Fibroblast of the conjunctiva (primary cell): ENCODE measurements around the gene ZNF783.
"Not testable (repeated sequence)": the region's sequence is repeated elsewhere in the genome, so short reads cannot be mapped to it uniquely, and the experiment has no call there.

ENCODE experiments used
- DNase-seq: peaks from one replicate; pipeline ENCODE4 v3.0.0-alpha.2; 2010; ENCODE audit warnings: low read depth

ZNF783 gene

DNA sequence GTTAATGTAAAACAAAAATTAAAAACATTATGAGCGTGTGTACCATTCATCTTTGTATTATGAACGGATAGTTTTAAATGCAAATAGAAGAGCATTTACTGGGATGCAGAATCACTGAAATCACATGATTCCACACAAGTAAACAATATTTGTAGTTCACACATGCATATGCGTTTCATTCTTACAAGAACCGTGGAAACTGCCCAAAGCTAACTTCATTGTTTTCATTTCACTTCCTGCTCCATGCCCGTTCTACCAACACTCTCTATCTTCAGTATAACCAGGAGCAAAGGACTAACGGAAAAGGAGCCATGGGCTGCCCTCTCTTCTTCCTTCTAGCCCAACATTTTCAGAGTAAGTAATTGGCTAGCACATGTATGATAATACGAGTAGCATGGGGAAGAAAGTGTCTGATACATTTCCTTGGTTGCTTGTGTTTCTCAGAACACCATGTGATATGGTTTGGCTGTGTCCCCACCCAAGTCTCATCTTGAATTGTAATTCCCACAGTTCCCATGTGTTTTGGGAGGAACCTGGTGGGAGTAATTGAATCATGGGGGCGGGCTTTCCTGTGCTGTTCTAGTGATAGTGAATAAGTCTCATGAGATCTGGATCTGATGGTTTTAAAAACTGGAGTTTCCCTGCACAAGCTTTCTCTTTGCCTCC is 38.8 kb downstream of the ZNF783 start:
- no peak for DNase-seq

DNA sequence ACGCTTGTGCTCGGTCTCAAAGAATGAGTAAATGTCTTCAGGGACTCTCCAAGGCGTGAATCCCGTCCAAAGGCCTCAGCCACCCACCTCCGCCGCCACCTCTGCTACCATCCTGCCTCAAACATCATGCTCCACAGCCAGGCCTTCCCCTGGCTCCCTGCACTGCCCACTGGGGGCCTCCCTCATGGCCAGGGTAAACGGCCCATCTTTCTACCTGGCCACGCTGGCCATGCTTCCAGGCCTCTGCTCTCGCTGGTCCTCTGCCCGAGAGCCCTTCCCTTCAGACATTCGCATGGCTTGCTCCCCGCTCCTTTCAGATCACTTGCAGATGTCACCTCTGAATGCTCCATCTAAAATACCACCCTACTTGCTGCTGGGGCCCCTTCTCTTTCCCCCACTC is 40.2 kb downstream of the ZNF783 start:
- DNase-seq, result no peak

DNA sequence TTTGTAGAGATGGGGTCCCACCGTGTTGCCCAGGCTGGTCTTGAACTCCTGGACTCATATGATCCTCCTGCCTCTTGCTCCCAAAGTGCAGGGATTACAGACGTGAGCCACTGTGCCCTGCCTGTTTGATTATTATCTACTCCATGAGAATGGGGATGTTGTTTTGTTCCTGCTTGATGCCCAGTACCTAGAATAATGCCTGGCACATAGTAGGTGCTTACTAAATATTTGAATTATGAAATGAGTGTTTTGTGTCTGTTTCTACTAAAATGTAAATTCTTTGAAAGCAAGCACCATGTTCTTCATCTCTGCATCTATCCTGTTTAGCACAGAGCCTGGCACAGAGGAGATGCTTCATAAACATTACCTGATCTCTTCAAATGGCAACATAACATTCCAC is 40.9 kb downstream of the ZNF783 start:
- DNase-seq, result no peak

DNA sequence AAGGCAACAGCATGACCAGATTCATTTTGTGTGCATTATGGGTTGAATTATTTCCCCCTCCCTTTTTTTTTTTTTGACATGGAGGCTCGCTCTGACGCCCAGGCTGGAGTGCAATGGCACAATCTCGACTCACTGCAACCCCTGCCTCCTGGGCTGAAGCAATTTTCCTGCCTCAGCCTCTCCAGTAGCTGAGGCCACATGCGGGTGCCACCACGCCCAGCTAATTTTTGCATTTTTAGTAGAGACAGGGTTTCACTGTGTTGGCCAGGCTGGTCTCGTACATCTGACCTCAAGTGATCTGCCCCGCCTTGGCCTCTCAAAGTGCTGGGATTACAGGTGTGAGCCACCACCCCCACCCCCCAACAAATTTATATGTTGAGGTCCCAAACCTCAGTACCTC is 42.0 kb downstream of the ZNF783 start:
- DNase-seq, result no peak

DNA sequence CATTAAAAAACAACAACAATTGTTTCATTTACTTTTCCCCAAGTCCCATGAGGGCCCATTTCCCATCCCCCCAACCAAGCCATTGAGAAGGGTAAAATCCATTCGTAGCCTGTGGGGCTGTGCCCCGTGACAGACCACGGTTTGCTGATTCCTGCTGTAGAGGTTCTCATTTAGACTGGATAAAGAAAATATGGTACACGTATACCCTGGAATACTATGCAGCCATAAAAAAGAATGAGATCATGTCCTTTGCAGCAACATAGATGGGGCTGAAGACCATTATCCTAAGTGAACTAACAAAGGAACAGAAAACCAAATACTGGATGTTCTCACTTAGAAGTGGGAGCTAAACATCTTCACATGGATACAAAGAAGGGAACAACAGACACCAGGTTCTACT is 44.9 kb downstream of the ZNF783 start:
- DNase-seq, result no peak

DNA sequence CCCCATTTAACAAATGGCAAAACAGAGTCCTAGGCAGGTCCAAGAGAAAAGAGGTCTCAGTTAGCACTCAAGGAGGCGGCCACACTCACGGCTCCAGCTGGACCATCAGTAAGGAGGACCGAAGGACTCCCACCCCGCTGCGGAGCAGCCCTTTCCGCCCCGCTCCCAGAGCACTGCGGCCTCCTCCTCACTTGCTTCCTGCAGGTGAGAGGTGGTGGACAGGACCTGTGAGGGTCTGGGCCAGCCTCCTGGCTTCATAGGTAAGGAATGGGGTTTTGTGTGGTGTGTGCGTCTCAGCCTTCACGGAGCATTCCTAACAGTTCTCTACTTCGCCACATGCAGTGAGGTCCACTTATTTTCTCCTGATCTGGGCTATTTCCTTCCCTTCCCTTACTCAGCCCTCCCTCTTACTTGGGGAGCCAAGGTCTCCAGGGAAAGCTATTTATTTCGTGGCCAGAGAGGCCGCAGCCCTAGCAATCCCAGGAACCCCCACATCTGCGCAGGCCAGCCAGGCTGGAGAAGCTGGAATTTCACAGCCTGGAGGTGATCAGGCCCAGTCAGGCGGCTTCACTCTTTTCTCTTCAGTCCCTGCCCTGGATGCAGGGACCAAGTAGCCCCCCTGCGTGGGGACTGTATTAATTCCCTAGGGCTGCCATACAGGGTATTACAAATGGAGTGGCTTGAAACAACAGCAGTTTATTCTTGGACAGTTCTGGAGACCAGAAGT is 45.9 kb downstream of the ZNF783 start:
- DNase-seq, result no peak

DNA sequence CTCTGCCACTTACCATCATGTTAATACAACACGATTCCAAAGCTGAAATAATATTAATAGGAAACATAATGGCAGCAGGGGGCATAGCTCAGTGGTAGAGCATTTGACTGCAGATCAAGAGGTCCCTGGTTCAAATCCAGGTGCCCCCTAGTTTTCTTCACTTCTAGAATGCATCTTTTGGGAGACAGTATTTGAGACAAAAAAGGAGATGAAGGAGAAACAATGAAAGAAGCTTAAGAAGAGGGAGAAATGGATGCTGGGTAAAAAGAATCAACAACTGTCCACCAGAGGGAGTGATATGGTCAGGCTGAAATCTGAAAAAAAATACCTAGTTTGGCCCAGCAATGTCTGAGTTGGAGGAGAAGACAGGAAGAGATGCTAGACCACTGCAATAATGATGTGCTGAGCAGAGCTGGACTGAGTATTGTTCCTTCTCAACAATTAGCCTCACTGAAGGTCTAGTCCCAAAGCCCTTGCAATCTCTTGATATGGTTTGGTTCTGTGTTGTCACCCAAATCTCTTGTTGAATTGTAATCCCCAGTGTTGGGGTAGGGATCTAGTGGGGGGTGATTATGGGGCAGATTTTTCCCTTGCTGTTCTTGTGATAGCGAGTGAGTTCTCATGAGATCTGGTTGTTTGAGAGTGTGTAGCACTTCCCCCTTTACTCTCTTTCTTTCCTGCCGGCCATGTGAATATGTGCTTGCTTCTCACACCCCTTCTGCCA is 48.3 kb downstream of the ZNF783 start:
- peak; percentile 73 for DNase-seq

DNA sequence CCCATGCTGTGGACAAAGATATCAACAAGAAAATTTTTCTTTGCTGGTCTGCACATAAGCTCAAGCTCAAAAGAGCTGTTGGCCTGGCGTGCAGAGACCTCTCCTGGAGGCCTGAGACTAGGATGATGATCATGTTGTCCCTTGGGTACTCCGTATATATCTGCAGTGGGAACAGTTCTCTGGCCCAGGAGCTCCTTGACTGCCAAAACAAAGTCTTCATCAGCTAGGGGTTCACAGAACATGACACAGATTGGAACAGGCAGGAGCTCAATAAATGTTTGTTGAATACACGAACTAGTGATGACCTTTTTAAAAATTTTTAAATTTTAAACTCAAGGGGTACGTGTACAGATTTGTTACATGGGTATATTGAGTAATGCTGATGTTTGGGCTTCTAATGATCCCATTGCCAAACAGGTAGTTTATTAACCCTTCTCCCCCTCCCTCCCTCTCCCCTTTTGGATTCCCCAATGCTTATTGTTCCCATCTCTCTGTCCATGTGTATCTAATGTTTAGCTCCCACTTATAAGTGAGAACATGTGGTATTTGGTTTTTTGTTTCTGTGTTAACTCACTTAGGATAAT is 49.1 kb downstream of the ZNF783 start:
- DNase-seq, result no peak

DNA sequence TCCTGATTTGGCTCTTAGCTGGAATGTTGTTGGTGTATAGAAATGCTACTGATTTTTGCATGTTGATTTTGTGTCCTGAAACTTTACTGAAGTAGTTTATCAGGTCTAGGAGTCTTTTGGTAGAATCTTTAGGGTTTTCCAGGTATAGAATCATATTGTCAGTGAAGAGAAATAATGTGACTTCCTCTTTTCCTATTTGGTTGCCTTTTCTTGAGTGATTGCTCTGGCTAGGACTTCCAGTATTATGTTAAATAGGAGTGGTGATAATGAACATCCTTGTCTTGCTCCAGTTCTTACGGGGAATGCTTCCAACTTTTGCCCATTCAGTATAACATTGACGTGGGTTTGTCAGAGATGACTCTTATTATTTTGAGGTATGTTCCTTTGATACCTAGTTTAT is 52.0 kb downstream of the ZNF783 start:
- no peak for DNase-seq

DNA sequence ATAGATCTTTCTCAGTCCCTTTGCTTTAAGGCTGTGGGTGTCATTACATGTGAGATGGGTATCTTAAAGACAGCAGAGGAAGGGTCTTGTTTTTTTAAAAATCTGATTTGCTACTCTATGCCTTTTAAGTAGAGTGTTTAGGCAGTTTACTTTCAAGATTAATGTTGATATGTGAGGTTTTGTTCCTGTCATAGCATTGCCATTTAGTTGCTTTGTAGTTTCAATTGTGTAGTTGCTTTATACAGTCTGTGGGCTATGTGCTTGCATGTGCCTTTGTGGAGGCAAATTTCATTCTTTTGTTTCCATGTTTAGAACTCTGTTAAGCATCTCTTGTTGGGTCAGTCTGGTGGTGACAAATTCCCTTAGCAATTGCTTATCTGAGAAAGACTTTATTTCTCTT is 54.6 kb downstream of the ZNF783 start:
- no peak for DNase-seq

DNA sequence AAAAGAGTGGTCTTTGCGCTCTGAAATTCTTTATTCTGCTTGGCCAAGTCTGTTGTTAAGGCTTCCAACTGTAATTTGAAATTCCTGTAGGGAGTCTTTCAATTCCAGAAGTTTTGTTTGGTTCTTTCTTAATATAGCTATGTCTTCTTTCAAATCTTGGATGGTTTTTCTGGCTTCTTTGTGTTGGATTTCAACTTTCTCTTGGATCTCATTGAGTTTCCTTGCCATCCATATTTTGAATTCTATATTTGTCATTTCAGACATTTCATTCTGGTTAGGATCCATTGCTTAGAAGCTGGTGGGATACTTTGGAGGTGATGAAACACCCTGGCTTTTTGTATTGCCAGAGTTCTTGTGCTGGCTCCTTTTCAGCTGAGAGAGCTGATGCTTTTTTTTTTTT is 55.5 kb downstream of the ZNF783 start:
- DNase-seq, result no peak

DNA sequence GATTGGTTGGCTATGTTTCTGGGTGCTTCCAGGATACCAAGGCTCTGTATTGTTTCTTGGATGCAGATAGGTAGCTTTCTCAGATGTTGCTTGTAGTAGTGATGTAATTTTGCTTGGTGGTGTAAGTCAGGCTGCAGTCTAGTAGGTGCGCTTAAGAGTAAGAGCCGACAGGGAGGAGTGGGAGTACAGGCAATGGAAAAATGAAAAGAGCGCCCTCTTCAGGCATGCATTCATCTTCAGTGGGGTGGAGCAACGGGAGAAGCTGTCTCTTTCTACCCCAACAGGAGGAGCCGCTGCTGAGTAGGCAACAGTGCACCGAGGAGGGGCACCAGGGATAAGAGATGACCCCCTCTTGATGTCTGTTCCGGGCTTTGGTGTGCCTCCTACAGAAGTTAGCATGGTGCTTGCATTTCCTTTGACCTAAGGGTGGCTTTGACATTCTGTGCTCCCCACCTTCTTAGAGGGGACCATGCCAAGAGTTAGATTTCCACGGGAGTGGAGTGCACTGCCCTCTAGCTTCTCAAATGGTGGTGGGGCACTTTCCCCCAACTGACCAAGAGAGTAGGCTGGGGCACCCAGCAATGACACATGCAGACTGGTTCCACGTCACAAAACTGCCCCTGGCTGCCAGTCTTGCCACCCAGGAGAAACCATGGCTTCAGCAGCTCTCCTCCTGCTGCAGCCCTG is 56.1 kb downstream of the ZNF783 start:
- DNase-seq, result no peak

DNA sequence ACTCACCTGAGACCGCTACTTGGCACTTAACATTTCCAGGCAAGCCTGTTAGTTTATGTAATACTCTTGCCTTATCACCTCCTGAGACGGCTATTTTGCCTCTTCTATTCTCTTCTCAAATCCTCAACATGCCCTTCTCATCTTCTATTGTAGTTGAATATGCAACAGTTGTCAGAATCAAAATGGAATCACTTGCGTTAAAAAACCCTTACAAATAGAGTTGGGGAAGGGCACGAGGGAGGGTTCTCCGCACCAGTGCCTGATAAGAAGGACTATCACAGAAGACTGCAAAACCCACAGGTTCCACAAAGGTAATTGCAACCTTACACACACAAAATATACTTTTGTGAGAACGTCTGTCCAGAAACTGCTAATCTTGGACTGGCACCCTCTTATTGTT is 57.4 kb downstream of the ZNF783 start:
- DNase-seq, result no peak

DNA sequence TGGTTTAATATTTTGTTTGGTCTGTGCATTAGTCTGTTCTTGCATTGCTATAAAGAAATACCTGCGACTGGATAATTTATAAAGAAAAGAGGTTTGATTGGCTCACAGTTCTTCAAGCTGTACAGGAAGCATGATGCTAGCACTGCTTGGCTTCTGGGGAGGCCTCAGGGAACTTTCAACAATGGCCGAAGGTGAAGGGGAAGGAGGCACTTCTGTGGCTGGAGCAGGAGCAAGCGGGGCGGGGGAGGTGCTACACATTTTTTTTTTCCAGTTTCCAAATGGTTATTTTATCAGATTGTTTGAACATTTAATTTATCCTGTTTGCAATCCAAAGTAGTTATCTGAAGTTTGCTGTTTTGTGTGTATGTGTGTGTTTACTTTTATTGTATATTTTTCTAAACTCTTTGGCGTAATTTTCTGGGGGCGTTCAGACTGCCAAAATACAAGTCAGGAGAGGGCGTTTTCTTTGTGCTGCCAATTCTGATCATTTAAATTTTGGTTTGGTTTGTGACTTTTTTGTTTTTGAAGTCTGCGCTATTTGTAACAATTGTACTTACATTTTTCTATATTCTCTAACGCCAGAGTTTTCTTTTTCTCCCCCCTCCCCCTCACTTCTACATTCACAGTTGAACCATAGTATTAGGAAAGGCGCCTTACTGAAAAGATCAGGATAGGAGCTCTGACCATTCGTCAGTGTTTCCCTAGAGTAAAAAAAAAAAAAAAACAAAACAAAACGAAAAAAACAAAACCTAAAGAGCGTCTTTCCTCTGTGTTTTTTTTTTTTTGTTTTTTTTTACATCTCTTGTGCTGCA is 58.5 kb downstream of the ZNF783 start:
- no peak for DNase-seq

DNA sequence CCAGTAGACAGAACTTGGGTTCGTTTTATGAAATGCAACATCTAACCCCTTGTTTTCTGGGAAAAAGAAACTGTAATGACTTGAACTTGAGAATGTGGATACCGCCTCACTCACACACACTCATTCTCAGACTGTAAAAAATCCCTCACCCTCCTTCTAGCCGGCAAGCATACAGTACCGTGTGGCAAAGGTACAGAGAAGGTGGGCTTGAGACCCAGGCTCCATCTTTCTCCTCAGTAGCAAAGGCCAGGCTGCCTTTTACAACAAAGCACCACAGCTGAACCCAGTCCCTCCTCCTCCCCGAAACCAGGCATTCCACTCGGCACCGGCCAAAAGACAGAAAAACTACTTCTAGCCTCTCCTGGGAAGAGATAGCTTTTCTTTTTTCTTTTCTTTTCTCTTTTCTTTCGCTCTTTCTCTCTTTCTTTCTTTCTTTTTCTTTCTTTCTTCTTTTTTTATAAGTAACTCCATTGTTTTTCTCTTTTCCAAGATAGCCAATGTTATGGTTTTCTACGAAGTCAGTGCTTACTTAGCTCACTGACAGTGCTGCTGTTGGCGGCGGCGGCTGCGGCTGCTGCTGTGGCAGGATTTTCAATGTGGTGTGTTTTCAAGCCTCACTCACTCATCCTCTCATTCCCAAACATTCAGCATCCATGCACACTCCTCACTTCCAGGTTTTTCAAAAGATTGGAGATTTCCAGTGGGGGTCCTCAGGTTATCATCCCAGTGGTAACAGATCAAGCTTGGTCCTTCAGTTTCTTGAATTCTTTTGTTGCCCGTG is 59.3 kb downstream of the ZNF783 start:
- DNase-seq, result not testable (repeated sequence)

DNA sequence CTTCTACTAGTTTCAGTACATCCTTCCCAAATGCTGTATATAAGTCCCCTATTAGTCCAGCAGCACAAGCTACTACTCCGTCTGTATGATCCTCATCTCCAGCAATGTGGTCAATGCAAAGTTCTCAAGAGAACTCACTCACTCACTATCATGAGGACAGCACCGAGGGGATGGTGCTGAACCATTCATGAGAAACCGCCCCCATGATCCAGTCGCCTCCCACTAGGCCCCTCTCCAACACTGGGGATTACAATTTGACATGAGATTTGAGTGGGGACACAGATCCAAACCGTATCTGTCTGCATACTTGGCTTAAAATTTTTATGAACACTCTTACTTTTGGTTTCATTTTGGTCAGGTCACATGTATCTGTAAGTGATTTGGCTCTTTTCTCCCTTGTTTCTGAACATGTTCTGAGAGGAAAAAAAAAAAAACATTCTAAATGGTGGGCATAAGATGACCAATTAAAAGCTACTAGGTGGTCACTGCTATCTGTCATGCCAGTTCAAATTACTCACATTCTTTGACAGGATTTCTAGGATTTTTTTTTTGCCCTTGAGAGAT is 60.1 kb downstream of the ZNF783 start:
- no peak for DNase-seq

DNA sequence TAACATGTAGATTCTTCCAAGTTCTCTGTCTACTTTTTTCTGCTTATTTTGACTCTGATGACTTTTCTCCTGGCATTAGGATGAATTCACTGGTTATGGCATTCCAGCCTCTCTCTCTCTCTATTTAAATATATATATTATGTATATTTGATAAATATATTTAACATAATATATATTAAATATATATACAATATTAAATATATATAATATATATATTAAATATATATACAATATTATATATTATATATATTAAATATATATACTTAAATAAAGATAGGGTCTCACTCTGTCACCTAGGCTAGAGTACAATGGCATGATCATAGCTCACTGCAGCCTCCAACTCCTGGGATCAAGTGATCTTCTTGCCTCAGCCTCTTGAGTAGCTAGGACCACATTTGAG is 60.7 kb downstream of the ZNF783 start:
- DNase-seq, result no peak

DNA sequence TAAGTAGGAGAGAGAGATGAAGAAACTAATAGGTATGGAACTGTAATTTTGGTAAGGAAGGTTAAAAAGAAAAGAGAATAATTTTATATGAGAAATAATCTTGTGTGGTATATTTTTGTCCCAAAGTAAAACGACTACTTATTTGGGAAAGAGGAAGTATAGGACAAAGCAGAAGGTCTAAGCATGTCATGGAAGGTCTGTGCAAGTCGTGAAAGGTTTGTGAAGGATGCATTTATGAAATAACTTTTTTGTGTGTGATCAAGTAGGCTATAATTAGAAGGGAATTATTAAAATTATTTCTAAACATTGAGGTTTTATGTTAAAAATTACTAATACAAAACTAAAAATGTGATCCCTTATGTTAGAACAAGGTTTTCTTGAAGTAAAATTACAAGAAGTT is 63.3 kb downstream of the ZNF783 start:
- DNase-seq, result no peak

DNA sequence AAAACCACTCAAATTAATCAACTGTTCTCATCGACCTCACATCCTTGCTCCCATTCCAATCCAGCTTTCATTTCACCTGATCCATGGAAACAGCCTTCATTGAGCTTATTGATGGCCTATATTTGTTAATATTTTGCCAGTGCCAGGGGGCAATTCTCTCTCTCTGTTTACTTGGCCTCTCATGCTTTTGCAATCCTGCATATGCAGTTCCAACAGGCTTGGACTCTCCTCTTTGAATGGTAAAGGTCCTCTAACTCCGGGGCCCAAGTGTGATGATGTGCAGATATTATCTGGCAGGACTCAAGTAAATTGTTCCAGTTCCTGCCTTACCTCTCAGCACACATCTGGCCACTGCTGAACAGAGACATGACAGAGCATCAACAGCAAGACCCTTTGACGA is 67.3 kb downstream of the ZNF783 start:
- no peak for DNase-seq

DNA sequence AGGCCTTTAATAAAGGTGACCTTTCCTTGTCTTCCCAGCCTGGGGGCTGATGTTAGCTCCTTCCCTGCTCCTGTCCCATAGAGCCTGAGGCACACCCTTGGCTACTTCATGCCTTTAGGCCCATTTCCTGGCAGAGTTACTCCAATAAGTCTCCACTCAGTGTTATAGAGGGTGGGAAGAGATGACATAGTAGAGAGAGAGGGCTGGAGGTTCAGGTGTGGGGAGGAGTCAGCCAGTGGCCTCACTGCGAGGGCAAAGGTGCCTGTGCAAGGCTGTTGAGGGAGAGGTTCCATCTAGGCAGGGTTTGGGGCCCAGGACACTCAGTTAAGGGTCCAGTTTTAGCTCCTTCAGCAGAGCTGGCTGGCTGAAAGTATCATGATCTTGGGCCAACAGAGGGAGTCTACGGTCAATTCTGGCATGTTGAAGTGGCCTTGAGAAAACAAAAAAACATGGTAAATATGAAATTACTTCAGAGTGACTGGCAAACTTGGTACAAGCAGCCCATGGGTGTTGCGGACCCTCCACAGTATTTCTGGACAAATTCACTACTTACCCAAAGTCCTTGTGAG is 67.9 kb downstream of the ZNF783 start:
- DNase-seq, result no peak
